ENCODE results near the gene CHRNA9.

Gene CHRNA9

GRCh38 chr4:40316782-40317635, 18.1 kb upstream of the CHRNA9 start:
- TF ChIP-seq CTCF (IDR thresholded peaks at IDR 0.05; ENCODE audit: control extremely low read depth, extremely low read depth, low read depth, missing control alignments) = peak; percentile 76
- peak; percentile 73 for DNase-seq (ENCODE audit: extremely low spot score)
- CTCF ChIA-PET = interaction anchor here (0.7 to 3.1 kb wide), 62 partner anchors 10 to 851 kb away, joined by 3 to 61 read pairs (median 4); partner anchors contain the start of genes N4BP2 and SMIM14
- POLR2A ChIA-PET = interaction anchor here (1.2 to 1.8 kb wide), 3 partner anchors 9 to 346 kb away, joined by 6 to 8 read pairs (median 7); no protein-coding TSS in a partner anchor

- ChIA-PET CTCF (interaction anchor here (0.7 to 8.4 kb wide), 47 partner anchors 7 to 852 kb away, joined by 3 to 84 read pairs (median 5); partner anchors contain the start of gene N4BP2), POLR2A (interaction anchor here (0.6 kb wide), 1 partner anchor 122 kb away, joined by 4 read pairs; no protein-coding TSS in a partner anchor)
- no peak for DNase-seq (ENCODE audit: extremely low spot score)
- TF ChIP-seq CTCF (IDR thresholded peaks at IDR 0.05; ENCODE audit: control extremely low read depth, extremely low read depth, low read depth, missing control alignments) = no peak
Measured at GRCh38 chr4:40317916-40318658, 17.0 kb upstream of the CHRNA9 start.

DNA sequence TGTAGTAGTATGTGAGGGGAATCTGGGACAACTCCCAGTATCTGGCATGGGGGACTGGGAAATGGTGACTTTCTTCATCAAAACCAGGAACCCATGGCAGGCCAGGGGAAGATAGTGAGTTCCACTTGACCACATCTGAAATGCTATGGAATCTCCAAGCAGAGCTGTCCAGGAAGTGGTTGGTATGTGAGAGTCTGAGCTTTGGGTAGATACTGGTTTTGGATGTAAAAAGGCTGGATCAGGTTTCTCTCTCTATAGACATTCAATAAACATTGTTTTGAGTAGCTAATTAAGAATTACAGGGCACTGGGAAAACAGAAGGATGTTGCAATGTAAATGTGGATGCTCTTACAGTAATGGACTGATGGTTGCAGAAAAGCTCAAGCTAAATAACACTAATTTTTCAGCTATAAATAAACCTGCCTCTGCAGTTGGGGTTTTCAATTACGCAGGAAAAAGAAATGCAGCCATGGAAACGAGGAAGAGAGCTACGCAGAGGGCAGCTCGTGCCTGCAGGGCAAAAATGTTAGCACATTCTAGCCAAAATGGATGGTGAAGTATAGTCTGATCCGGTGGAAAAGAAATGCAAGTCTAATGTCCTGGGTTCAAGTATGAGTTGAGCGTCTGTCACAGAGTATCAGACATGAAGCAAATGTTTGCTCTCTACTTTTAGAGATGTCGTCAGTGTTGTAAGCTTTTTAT, 13.4 kb upstream of the CHRNA9 start:
- ChIA-PET POLR2A (no interaction called here), CTCF (interaction anchor here (0.7 to 8.4 kb wide), 6 partner anchors 10 to 265 kb away, joined by 3 to 84 read pairs (median 6); partner anchors contain the start of genes CHRNA9 and N4BP2)
- no peak for DNase-seq (ENCODE audit: extremely low spot score)
- TF ChIP-seq CTCF (IDR thresholded peaks at IDR 0.05; ENCODE audit: control extremely low read depth, extremely low read depth, low read depth, missing control alignments) = no peak

- ChIA-PET POLR2A (no interaction called here), CTCF (interaction anchor here (8.4 kb wide), 2 partner anchors 11 to 14 kb away, joined by 82 to 84 read pairs; partner anchors contain the start of gene CHRNA9)
Measured at GRCh38 chr4:40322811-40323210, 12.3 kb upstream of the CHRNA9 start.

DNA sequence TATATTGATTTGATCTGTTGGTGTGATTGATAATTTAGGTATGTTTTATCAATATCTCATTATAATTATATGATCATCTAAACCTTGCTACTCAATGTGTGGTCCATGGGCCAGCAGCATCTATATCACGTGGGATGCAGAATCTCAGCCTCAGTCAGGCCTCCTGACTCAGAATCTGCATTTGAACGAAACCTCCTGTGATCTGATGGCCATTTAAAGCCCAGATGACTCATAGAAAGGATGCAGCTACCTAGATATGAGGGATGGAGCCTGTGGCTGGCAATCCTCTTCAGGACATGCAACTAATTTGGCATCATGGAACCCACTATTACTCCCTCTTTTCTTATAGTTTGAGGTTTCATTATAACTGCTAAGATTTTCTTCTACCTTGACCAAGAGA, 11.3 kb upstream of the CHRNA9 start:
- ChIA-PET POLR2A (interaction anchor here (0.6 kb wide), 1 partner anchor 83 kb away, joined by 4 read pairs; no protein-coding TSS in a partner anchor), CTCF (interaction anchor here (1.2 to 8.4 kb wide), 3 partner anchors 13 to 267 kb away, joined by 4 to 84 read pairs (median 82); partner anchors contain the start of genes CHRNA9 and N4BP2)
- DNase-seq (ENCODE audit: extremely low spot score) = no peak
- TF ChIP-seq CTCF (IDR thresholded peaks at IDR 0.05; ENCODE audit: control extremely low read depth, extremely low read depth, low read depth, missing control alignments) = no peak

More at GRCh38 chr4:40322811-40323210, 12.3 kb upstream of the CHRNA9 start:
- no peak for DNase-seq (ENCODE audit: extremely low spot score)
- no peak for TF ChIP-seq CTCF (IDR thresholded peaks at IDR 0.05; ENCODE audit: control extremely low read depth, extremely low read depth, low read depth, missing control alignments)

Data from GM10248 (cell line).